K562 (cell line): Measurements from ENCODE around the gene FOXF2. TPM values are rescaled to one million over a fixed set of nuclear protein-coding genes. Genes with fewer than 3 reads are reported as not detected.

Experiments used
- ATAC-seq: fragments of 200-7000 bp; cut with Tn5 transposase; 3 replicates; pipeline ENCODE4 v1.9.1; 2020; ENCODE audit warnings: moderate library complexity
- BruUV-seq: library from RNA; stranded (reverse); fragments of 400-500 nt; replicated peaks from 2 replicates; lab custom pipeline; 2021; lab: Mats Ljungman, UMichigan
- CTCF ChIA-PET: fragments of 300-600 bp; formaldehyde crosslinking; extraction: SDS; loops from one replicate; lab custom pipeline; 2021; ENCODE audit warnings: low intra/inter-chr PET ratio; lab: Yijun Ruan, JAX
- POLR2A ChIA-PET: fragments of 300-600, 350-650 bp; sonication (Branson Sonifier 250); formaldehyde crosslinking; extraction: SDS; loops from one replicate; lab custom pipeline; 2021; ENCODE audit warnings: antibody characterized with exemption, inconsistent platforms; lab: Yijun Ruan, JAX
- DNase-seq, 4 experiments: peaks; one replicate each; pipeline versions ENCODE4 v3.0.0 to v3.0.0-alpha.2; 2011 to 2018; ENCODE audit warnings: low spot score in 3 of 4, mixed read lengths in 3 of 4; ENCODE audit errors: extremely low read depth in 1 of 4
- FAIRE-seq: peaks from 2 replicates; lab custom pipeline; 2011; peaks lifted over from hg19 to GRCh38; lab: Jason Lieb, UNC
- H2AFZ ChIP-seq: 2 replicates; pipeline ENCODE4 v1.6.0; 2011; ENCODE audit warnings: low read depth, low read length, control low read depth, inconsistent platforms
- H3K27ac ChIP-seq: fragments of 200-600 bp; 3 replicates; pipeline ENCODE4 v1.8.0; 2011; ENCODE audit warnings: low read depth, mild to moderate bottlenecking, control low read depth, inconsistent platforms, low read length, moderate library complexity, mixed read lengths; ENCODE audit errors: extremely low read depth
- H3K27me3 ChIP-seq, 2 experiments: fragments of 300-600 bp in 1 of 2; 2 replicates in 1 of 2; 3 replicates in 1 of 2; pipeline versions ENCODE4 v1.6.0 to v1.8.0; 2011; ENCODE audit warnings: inconsistent platforms in 2 of 2, low read length in 2 of 2, mild to moderate bottlenecking in 1 of 2, mixed read lengths in 1 of 2, moderate library complexity in 1 of 2; ENCODE audit not compliant: control insufficient read depth in 2 of 2, insufficient read depth in 2 of 2
- H3K36me3 ChIP-seq: fragments of 300-600 bp; 3 replicates; pipeline ENCODE4 v1.8.0; 2011; ENCODE audit warnings: mild to moderate bottlenecking, low read length, inconsistent platforms; ENCODE audit not compliant: control insufficient read depth, insufficient read depth
- H3K4me1 ChIP-seq, 2 experiments: fragments of 200-600 bp in 1 of 2; replicated peaks in 1 of 2; 2 replicates in 1 of 2; 3 replicates in 1 of 2; pipeline versions ENCODE4 v1.5.1 to v1.8.0; 2011; ENCODE audit warnings: inconsistent platforms in 2 of 2, low read length in 2 of 2, mild to moderate bottlenecking in 1 of 2, mixed read lengths in 1 of 2, moderate library complexity in 1 of 2; ENCODE audit not compliant: control insufficient read depth in 2 of 2, insufficient read depth in 2 of 2
- H3K4me2 ChIP-seq: 2 replicates; pipeline ENCODE4 v1.6.1; 2011; ENCODE audit warnings: low read length, control low read depth, inconsistent platforms, mixed read lengths; ENCODE audit not compliant: insufficient read depth
- H3K4me3 ChIP-seq: fragments of 200-600 bp; sonication (generic), shearing (Covaris generic); 2 replicates; pipeline ENCODE4 v1.5.1; 2016; ENCODE audit warnings: control low read depth, inconsistent platforms
- H3K79me2 ChIP-seq: fragments of 200-600 bp; 3 replicates; pipeline ENCODE4 v1.8.0; 2011; ENCODE audit warnings: low read length, inconsistent platforms; ENCODE audit not compliant: control insufficient read depth, insufficient read depth
- H3K9ac ChIP-seq, 2 experiments: 2 replicates each; pipeline versions ENCODE4 v1.6.0 to v1.6.1; 2011; ENCODE audit warnings: low read depth in 2 of 2, low read length in 2 of 2, control low read depth in 1 of 2, inconsistent platforms in 1 of 2, mild to moderate bottlenecking in 1 of 2, mixed read lengths in 1 of 2; ENCODE audit not compliant: insufficient read depth in 1 of 2
- H3K9me1 ChIP-seq: one replicate; pipeline ENCODE4 v1.6.0; 2011; ENCODE audit warnings: inconsistent platforms, mild to moderate bottlenecking, low read length, moderate library complexity; ENCODE audit not compliant: control insufficient read depth, insufficient read depth
- H3K9me3 ChIP-seq: replicated peaks from 2 replicates; pipeline ENCODE4 v1.5.1; 2011; ENCODE audit warnings: low read depth, low read length, inconsistent platforms; ENCODE audit not compliant: control insufficient read depth, insufficient read depth
- H4K20me1 ChIP-seq: replicated peaks from 2 replicates; pipeline ENCODE4 v1.6.1; 2011; ENCODE audit warnings: low read length, inconsistent platforms, mixed read lengths; ENCODE audit not compliant: control insufficient read depth, insufficient read depth
- CAMTA2 ChIP-seq: fragments of 250-450 bp; sonication (Bioruptor Pico); conservative IDR thresholded peaks from 2 replicates; pipeline ENCODE4 v1.5.1; 2022
- CXXC5 ChIP-seq: fragments of 250-450 bp; sonication (Bioruptor Pico); IDR thresholded peaks from 2 replicates; pipeline ENCODE4 v1.8.0; 2022; ENCODE audit warnings: inconsistent platforms, mild to moderate bottlenecking, moderate library complexity
- ELF1 ChIP-seq: fragments of 200-800 bp; sonication (Bioruptor generic); IDR thresholded peaks from 2 replicates; pipeline ENCODE4 v1.6.1; 2016; ENCODE audit warnings: missing genetic modification characterization, missing compliant biosample characterization
- MAFG ChIP-seq: fragments of 450-650 bp; conservative IDR thresholded peaks from 2 replicates; pipeline ENCODE4 v1.6.1; 2016; ENCODE audit warnings: missing genetic modification characterization, missing compliant biosample characterization
- NR2C1 ChIP-seq, 2 experiments: fragments of 450-650 bp; IDR thresholded peaks; 2 replicates each; pipeline ENCODE4 v1.6.1; 2017; ENCODE audit warnings: mild to moderate bottlenecking in 2 of 2, antibody characterized with exemption in 1 of 2, inconsistent platforms in 1 of 2, missing compliant biosample characterization in 1 of 2, missing genetic modification characterization in 1 of 2
- PHB2 ChIP-seq: fragments of 450-650 bp; IDR thresholded peaks from 2 replicates; pipeline ENCODE4 v1.6.1; 2017; ENCODE audit warnings: low read depth
- SREBF1 ChIP-seq: fragments of 150-350 bp; IDR thresholded peaks from 2 replicates; pipeline ENCODE4 v1.6.1; 2014; ENCODE audit warnings: antibody characterized with exemption, low read depth, low read length, borderline replicate concordance
- SUPT5H ChIP-seq: fragments of 450-650 bp; IDR thresholded peaks from 2 replicates; pipeline ENCODE4 v1.6.1; 2016
- TRIM25 ChIP-seq: fragments of 450-650 bp; IDR thresholded peaks from 2 replicates; pipeline ENCODE4 v1.7.0; 2016; ENCODE audit warnings: borderline replicate concordance
- ZNF134 ChIP-seq: fragments of 250-450 bp; sonication (Bioruptor Pico); conservative IDR thresholded peaks from 2 replicates; pipeline ENCODE4 v1.4.0; 2020
- ZNF224 ChIP-seq: sonication (generic); formaldehyde crosslinking; IDR thresholded peaks from 2 replicates; pipeline ENCODE4 v1.8.0; 2022; ENCODE audit warnings: mild to moderate bottlenecking, missing genetic modification reagents
- ZNF263 ChIP-seq: sonication (generic); formaldehyde crosslinking; IDR thresholded peaks from 2 replicates; pipeline ENCODE4 v1.8.0; 2022; ENCODE audit warnings: mild to moderate bottlenecking, missing genetic modification reagents, borderline replicate concordance
- WGBS: fragments of 100-300 bp; shearing (Covaris generic); methylation state at CpG from one replicate; pipeline ENCODE4 v1.1.6; 2016; ENCODE audit warnings: low coverage, mixed read lengths; ENCODE audit not compliant: insufficient coverage; ENCODE audit errors: missing lambda C conversion rate; 5-methylcytosine and 5-hydroxymethylcytosine counted together
- in situ Hi-C: fragments of 300-500 bp; cut with MboI; formaldehyde crosslinking; loops from 4 replicates; pipeline ENCODE4 v1.15.0; 2018; ENCODE audit warnings: inconsistent platforms, mixed read lengths
- intact Hi-C: fragments of 100-400 bp; cut with micrococcal nuclease; formaldehyde crosslinking; loops from 2 replicates; pipeline ENCODE4 v1.14.2; 2022
- polyA plus RNA-seq, 8 experiments: library from polyadenylated mRNA; depleted of rRNA in 4 of 8; stranded (reverse) in 5 of 8; unstranded in 3 of 8; fragments of >200 nt; fragmentation: Nextera tagmentation in 2 of 8; fragmentation: Illumina TruSeq in 1 of 8; extraction: Ambion mirVana in 2 of 8; extraction: Trizol in 1 of 8; gene quantifications; 2 replicates each; pipeline versions ENCODE4 v1.2.1 to v1.2.3, GENCODE V29; 2011 to 2014; ENCODE audit warnings: inconsistent platforms in 1 of 8, missing spikeins in 1 of 8
- total RNA-seq, 7 experiments: library from RNA; depleted of rRNA in 6 of 7; stranded (reverse); fragments of >200 nt in 6 of 7; fragmentation: Illumina TruSeq in 2 of 7; extraction: Trizol in 2 of 7; gene quantifications; 2 replicates each; pipeline versions ENCODE4 v1.2.1 to v1.2.3, GENCODE V29; 2011 to 2021; ENCODE audit warnings: low replicate concordance in 1 of 7
- TF ChIP-seq, protein P1 (sequence below): fragments of 150-350 bp; conservative IDR thresholded peaks from 2 replicates; pipeline ENCODE4 v1.6.1; 2014; ENCODE audit warnings: low read length
- TF ChIP-seq, protein P2 (sequence below), 2 experiments: fragments of 450-650 bp in 1 of 2; IDR thresholded peaks; 2 replicates each; pipeline ENCODE4 v1.6.1; 2011 to 2017; ENCODE audit warnings: low read depth in 2 of 2, antibody characterized with exemption in 1 of 2, borderline replicate concordance in 1 of 2, low read length in 1 of 2, mild to moderate bottlenecking in 1 of 2, mixed read lengths in 1 of 2; ENCODE audit not compliant: control insufficient read depth in 1 of 2

FOXF2 gene
- total and polyA plus RNA-seq, 9 of the 15 experiments (the other 6 are each of a cell fraction or from before 2014, with no cell fraction given) = not detected

DNA sequence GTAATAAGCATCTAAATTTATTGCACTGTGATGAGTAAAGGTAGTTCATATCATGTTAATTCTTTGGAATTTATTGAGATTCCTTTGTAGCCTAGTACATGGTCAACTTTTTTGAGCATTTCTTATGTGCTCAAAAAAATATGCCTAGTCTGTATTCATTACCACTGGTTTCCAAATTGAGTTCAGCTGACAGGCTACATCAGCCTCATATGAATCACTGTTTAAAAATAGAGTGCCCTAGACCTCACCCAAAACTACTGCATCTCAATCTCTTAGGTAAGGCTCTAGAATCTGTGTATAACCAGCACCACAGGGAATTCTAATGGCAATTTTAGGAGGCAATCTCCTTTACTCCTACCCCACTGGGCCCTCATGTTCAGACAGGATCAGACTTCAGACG, 16.7 kb upstream of the FOXF2 start:
- no peaks in the 10 kb centered on the region for H4K20me1 ChIP-seq
- BruUV-seq = no TSS peak
- no peak overlapping the region for H3K4me2 ChIP-seq
- H3K36me3 ChIP-seq = no peaks in the 10 kb centered on the region
- ChIA-PET CTCF (no interaction called here), POLR2A (no interaction called here)
- H3K4me1 ChIP-seq = no peaks in the 10 kb centered on the region
- H3K9me3 ChIP-seq = no peaks in the 10 kb centered on the region
- no peak overlapping the region for H3K9ac ChIP-seq
- FAIRE-seq (no peak), DNase-seq (no peak), ATAC-seq (no peak)
- no peak overlapping the region for H3K4me3 ChIP-seq
- peaks cover 6 to 8% of the 10 kb centered on the region in 2 experiments; a peak in 2 of 5 replicates for H3K27me3 ChIP-seq
- no peaks in the 10 kb centered on the region for H3K79me2 ChIP-seq
- H3K9me1 ChIP-seq = no peaks in the 10 kb centered on the region
- no peak overlapping the region for H2AFZ ChIP-seq
- H3K27ac ChIP-seq = no peak overlapping the region
- WGBS = 0% methylated on average over 1 of the region's 1 CpG
- in situ Hi-C loops = loop anchor here (10.0 kb wide), 1 partner anchor 578 kb away; no protein-coding TSS in a partner anchor
- intact Hi-C loops = no loop called here
- TF ChIP-seq CXXC5 (CRISPR knock-in tag) = no peak
- TF ChIP-seq, protein P1, sequence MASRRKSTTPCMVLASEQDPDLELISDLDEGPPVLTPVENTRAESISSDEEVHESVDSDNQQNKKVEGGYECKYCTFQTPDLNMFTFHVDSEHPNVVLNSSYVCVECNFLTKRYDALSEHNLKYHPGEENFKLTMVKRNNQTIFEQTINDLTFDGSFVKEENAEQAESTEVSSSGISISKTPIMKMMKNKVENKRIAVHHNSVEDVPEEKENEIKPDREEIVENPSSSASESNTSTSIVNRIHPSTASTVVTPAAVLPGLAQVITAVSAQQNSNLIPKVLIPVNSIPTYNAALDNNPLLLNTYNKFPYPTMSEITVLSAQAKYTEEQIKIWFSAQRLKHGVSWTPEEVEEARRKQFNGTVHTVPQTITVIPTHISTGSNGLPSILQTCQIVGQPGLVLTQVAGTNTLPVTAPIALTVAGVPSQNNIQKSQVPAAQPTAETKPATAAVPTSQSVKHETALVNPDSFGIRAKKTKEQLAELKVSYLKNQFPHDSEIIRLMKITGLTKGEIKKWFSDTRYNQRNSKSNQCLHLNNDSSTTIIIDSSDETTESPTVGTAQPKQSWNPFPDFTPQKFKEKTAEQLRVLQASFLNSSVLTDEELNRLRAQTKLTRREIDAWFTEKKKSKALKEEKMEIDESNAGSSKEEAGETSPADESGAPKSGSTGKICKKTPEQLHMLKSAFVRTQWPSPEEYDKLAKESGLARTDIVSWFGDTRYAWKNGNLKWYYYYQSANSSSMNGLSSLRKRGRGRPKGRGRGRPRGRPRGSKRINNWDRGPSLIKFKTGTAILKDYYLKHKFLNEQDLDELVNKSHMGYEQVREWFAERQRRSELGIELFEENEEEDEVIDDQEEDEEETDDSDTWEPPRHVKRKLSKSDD = no peak
- no peak for TF ChIP-seq SUPT5H
- TF ChIP-seq, protein P2, sequence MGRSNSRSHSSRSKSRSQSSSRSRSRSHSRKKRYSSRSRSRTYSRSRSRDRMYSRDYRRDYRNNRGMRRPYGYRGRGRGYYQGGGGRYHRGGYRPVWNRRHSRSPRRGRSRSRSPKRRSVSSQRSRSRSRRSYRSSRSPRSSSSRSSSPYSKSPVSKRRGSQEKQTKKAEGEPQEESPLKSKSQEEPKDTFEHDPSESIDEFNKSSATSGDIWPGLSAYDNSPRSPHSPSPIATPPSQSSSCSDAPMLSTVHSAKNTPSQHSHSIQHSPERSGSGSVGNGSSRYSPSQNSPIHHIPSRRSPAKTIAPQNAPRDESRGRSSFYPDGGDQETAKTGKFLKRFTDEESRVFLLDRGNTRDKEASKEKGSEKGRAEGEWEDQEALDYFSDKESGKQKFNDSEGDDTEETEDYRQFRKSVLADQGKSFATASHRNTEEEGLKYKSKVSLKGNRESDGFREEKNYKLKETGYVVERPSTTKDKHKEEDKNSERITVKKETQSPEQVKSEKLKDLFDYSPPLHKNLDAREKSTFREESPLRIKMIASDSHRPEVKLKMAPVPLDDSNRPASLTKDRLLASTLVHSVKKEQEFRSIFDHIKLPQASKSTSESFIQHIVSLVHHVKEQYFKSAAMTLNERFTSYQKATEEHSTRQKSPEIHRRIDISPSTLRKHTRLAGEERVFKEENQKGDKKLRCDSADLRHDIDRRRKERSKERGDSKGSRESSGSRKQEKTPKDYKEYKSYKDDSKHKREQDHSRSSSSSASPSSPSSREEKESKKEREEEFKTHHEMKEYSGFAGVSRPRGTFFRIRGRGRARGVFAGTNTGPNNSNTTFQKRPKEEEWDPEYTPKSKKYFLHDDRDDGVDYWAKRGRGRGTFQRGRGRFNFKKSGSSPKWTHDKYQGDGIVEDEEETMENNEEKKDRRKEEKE (IDR thresholded peaks at IDR 0.05; ENCODE audit: borderline replicate concordance in 1 of 2, control insufficient read depth in 1 of 2, low read depth in 2 of 2, low read length in 1 of 2) = no peak
- TF ChIP-seq ELF1 = no peak
- no peak for TF ChIP-seq CAMTA2
- TF ChIP-seq SREBF1 = no peak
- no peak for TF ChIP-seq ZNF134 (CRISPR knock-in tag)
- TF ChIP-seq MAFG (tag) = no peak
- TF ChIP-seq TRIM25 = no peak
- no peak for TF ChIP-seq NR2C1 (IDR thresholded peaks at IDR 0.05)
- no peak for TF ChIP-seq NR2C1 (tag; IDR thresholded peaks at IDR 0.05)
- TF ChIP-seq PHB2 = no peak
- no peak for TF ChIP-seq ZNF263 (CRISPR knock-in tag)
- no peak for TF ChIP-seq ZNF224
